ENCODE data around the gene KIR2DL3. TPM values are rescaled to one million over a fixed set of nuclear protein-coding genes. Genes with fewer than 3 reads are reported as not detected.
"Not testable (repeated sequence)": the region's sequence is repeated elsewhere in the genome, so short reads cannot be mapped to it uniquely, and the experiment has no call there.

The KIR2DL3 gene
- total RNA-seq, 1 experiment from 2014 or later, result not detected

GRCh38 chr19:54708781-54709180 lies 29.5 kb upstream of the KIR2DL3 start:
- no peaks in the 10 kb centered on the region for H3K4me1 Mint-ChIP-seq (ENCODE audit: insufficient read depth, unreplicated experiment)
- no peak for DNase-seq (ENCODE audit: unreplicated experiment)
- H3K36me3 Mint-ChIP-seq (ENCODE audit: insufficient read depth, unreplicated experiment), result no peaks in the 10 kb centered on the region
- ChIA-PET POLR2A (no interaction called here), CTCF (no interaction called here)
- no peaks in the 10 kb centered on the region for H3K27me3 Mint-ChIP-seq (ENCODE audit: insufficient read depth, unreplicated experiment)
- intact Hi-C loops (cut with micrococcal nuclease), result no loop called here
- TF ChIP-seq, protein P1, sequence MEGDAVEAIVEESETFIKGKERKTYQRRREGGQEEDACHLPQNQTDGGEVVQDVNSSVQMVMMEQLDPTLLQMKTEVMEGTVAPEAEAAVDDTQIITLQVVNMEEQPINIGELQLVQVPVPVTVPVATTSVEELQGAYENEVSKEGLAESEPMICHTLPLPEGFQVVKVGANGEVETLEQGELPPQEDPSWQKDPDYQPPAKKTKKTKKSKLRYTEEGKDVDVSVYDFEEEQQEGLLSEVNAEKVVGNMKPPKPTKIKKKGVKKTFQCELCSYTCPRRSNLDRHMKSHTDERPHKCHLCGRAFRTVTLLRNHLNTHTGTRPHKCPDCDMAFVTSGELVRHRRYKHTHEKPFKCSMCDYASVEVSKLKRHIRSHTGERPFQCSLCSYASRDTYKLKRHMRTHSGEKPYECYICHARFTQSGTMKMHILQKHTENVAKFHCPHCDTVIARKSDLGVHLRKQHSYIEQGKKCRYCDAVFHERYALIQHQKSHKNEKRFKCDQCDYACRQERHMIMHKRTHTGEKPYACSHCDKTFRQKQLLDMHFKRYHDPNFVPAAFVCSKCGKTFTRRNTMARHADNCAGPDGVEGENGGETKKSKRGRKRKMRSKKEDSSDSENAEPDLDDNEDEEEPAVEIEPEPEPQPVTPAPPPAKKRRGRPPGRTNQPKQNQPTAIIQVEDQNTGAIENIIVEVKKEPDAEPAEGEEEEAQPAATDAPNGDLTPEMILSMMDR (IDR thresholded peaks at IDR 0.05; ENCODE audit: unreplicated experiment), result no peak
- H3K9me3 Mint-ChIP-seq (ENCODE audit: unreplicated experiment), result peaks cover 26% of the 10 kb centered on the region
- no peak overlapping the region for H3K27ac Mint-ChIP-seq (ENCODE audit: low read depth, unreplicated experiment)
- H3K4me3 Mint-ChIP-seq (ENCODE audit: unreplicated experiment), result no peak overlapping the region
- no TSS peak for BruUV-seq (replicated peaks)

- TF ChIP-seq, protein P1 (IDR thresholded peaks at IDR 0.05; ENCODE audit: unreplicated experiment), result no peak
- Mint-ChIP-seq H3K27ac (ENCODE audit: low read depth, unreplicated experiment) (no peak overlapping the region), H3K4me3 (ENCODE audit: unreplicated experiment) (no peak overlapping the region), H3K27me3 (ENCODE audit: insufficient read depth, unreplicated experiment) (no peaks in the 10 kb centered on the region), H3K4me1 (ENCODE audit: insufficient read depth, unreplicated experiment) (no peaks in the 10 kb centered on the region), H3K9me3 (ENCODE audit: unreplicated experiment) (peaks cover 20% of the 10 kb centered on the region), H3K36me3 (ENCODE audit: insufficient read depth, unreplicated experiment) (no peaks in the 10 kb centered on the region)
- no peak for DNase-seq (ENCODE audit: unreplicated experiment)
- POLR2A ChIA-PET, result no interaction called here
- intact Hi-C loops (cut with micrococcal nuclease), result no loop called here
- no TSS peak for BruUV-seq (replicated peaks)
- CTCF ChIA-PET, result interaction anchor here (0.6 to 0.7 kb wide), 2 partner anchors 25 to 34 kb away, joined by 3 read pairs; no protein-coding TSS in a partner anchor
Observed at GRCh38 chr19:54709212-54709948, 28.9 kb upstream of the KIR2DL3 start.

DNA sequence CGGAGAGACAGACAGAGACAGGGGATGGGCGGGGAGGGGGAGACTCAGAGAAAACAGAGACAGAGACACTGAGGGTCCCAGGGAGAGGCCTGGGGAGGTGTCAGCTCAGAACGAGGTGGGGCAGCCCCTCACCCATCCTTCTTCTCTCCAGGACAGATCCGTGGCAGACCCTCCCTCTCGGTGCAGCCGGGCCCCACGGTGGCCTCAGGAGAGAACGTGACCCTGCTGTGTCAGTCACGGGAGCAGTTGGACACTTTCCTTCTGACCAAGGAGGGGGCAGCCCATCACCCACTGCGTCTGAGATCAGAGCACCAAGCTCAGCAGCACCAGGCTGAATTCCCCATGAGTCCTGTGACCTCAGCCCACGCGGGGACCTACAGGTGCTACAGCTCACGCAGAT lies 28.4 kb upstream of the KIR2DL3 start:
- H3K4me3 Mint-ChIP-seq (ENCODE audit: unreplicated experiment); H3K4me1 Mint-ChIP-seq (ENCODE audit: insufficient read depth, unreplicated experiment); intact Hi-C loops (cut with micrococcal nuclease); H3K27me3 Mint-ChIP-seq (ENCODE audit: insufficient read depth, unreplicated experiment); BruUV-seq (replicated peaks); DNase-seq (ENCODE audit: unreplicated experiment); H3K27ac Mint-ChIP-seq (ENCODE audit: low read depth, unreplicated experiment); POLR2A ChIA-PET; H3K36me3 Mint-ChIP-seq (ENCODE audit: insufficient read depth, unreplicated experiment): not testable (repeated sequence)
- peaks cover 15% of the 10 kb centered on the region for H3K9me3 Mint-ChIP-seq (ENCODE audit: unreplicated experiment)
- CTCF ChIA-PET, result interaction anchor here (0.6 to 0.7 kb wide), 2 partner anchors 25 to 34 kb away, joined by 3 read pairs; no protein-coding TSS in a partner anchor

DNA sequence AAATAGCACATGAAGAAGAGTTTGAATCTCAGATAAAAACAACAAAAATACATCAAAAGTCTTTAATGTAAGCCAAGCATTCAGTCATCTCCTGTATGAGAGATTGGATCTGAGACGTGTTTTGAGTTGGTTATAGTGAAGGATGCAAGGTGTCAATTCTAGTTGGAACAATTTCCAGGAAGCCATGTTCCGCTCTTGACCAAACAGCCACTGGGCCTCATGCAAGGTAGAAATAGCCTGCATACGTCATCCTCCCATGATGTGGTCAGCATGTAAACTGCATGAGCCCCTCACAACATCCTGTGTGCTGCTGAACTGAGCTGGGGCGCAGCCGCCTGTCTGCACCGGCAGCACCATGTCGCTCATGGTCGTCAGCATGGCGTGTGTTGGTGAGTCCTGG lies 14.2 kb upstream of the KIR2DL3 start, which contains the start of gene KIR3DL3:
Gene KIR3DL3, plus strand, starts transcription at position 301 of the 400 bp plus-strand sequence. Its CDS starts 55 bp downstream, at position 356.
- DNase-seq (ENCODE audit: unreplicated experiment), result no peak
- ChIA-PET POLR2A (no interaction called here), CTCF (no interaction called here)
- TF ChIP-seq, protein P1 (IDR thresholded peaks at IDR 0.05; ENCODE audit: unreplicated experiment), result no peak
- Mint-ChIP-seq H3K27ac (ENCODE audit: low read depth, unreplicated experiment) (no peak within 1 kb of the TSS), H3K9me3 (ENCODE audit: unreplicated experiment) (peaks cover 57% of the 10 kb centered on the region), H3K4me3 (ENCODE audit: unreplicated experiment) (no peak within 1 kb of the TSS), H3K36me3 (ENCODE audit: insufficient read depth, unreplicated experiment) (peaks cover 6% of the 10 kb centered on the region), H3K4me1 (ENCODE audit: insufficient read depth, unreplicated experiment) (no peaks in the 10 kb centered on the region), H3K27me3 (ENCODE audit: insufficient read depth, unreplicated experiment) (no peaks in the 10 kb centered on the region)
- intact Hi-C loops (cut with micrococcal nuclease), result no loop called here
- BruUV-seq (replicated peaks), result no TSS peak
